K562 (cell line): ENCODE measurements around the gene SPINK7. TPM values are rescaled to one million over a fixed set of nuclear protein-coding genes. Genes with fewer than 3 reads are reported as not detected.

ENCODE experiments used
- ATAC-seq: fragments of 200-7000 bp; cut with Tn5 transposase; 3 replicates; pipeline ENCODE4 v1.9.1; 2020; ENCODE audit warnings: moderate library complexity
- BruUV-seq: library from RNA; stranded (reverse); fragments of 400-500 nt; replicated peaks from 2 replicates; lab custom pipeline; 2021; lab: Mats Ljungman, UMichigan
- CTCF ChIA-PET: fragments of 300-600 bp; formaldehyde crosslinking; extraction: SDS; loops from one replicate; lab custom pipeline; 2021; ENCODE audit warnings: low intra/inter-chr PET ratio; lab: Yijun Ruan, JAX
- POLR2A ChIA-PET: fragments of 300-600, 350-650 bp; sonication (Branson Sonifier 250); formaldehyde crosslinking; extraction: SDS; loops from one replicate; lab custom pipeline; 2021; ENCODE audit warnings: antibody characterized with exemption, inconsistent platforms; lab: Yijun Ruan, JAX
- DNase-seq, 4 experiments: peaks; one replicate each; pipeline versions ENCODE4 v3.0.0 to v3.0.0-alpha.2; 2011 to 2018; ENCODE audit warnings: low spot score in 3 of 4, mixed read lengths in 3 of 4; ENCODE audit errors: extremely low read depth in 1 of 4
- FAIRE-seq: peaks from 2 replicates; lab custom pipeline; 2011; peaks lifted over from hg19 to GRCh38; lab: Jason Lieb, UNC
- H2AFZ ChIP-seq: 2 replicates; pipeline ENCODE4 v1.6.0; 2011; ENCODE audit warnings: low read depth, low read length, control low read depth, inconsistent platforms
- H3K27ac ChIP-seq: fragments of 200-600 bp; 3 replicates; pipeline ENCODE4 v1.8.0; 2011; ENCODE audit warnings: low read depth, mild to moderate bottlenecking, control low read depth, inconsistent platforms, low read length, moderate library complexity, mixed read lengths; ENCODE audit errors: extremely low read depth
- H3K27me3 ChIP-seq, 2 experiments: fragments of 300-600 bp in 1 of 2; 2 replicates in 1 of 2; 3 replicates in 1 of 2; pipeline versions ENCODE4 v1.6.0 to v1.8.0; 2011; ENCODE audit warnings: inconsistent platforms in 2 of 2, low read length in 2 of 2, mild to moderate bottlenecking in 1 of 2, mixed read lengths in 1 of 2, moderate library complexity in 1 of 2; ENCODE audit not compliant: control insufficient read depth in 2 of 2, insufficient read depth in 2 of 2
- H3K36me3 ChIP-seq: fragments of 300-600 bp; 3 replicates; pipeline ENCODE4 v1.8.0; 2011; ENCODE audit warnings: mild to moderate bottlenecking, low read length, inconsistent platforms; ENCODE audit not compliant: control insufficient read depth, insufficient read depth
- H3K4me1 ChIP-seq, 2 experiments: fragments of 200-600 bp in 1 of 2; replicated peaks in 1 of 2; 2 replicates in 1 of 2; 3 replicates in 1 of 2; pipeline versions ENCODE4 v1.5.1 to v1.8.0; 2011; ENCODE audit warnings: inconsistent platforms in 2 of 2, low read length in 2 of 2, mild to moderate bottlenecking in 1 of 2, mixed read lengths in 1 of 2, moderate library complexity in 1 of 2; ENCODE audit not compliant: control insufficient read depth in 2 of 2, insufficient read depth in 2 of 2
- H3K4me2 ChIP-seq: 2 replicates; pipeline ENCODE4 v1.6.1; 2011; ENCODE audit warnings: low read length, control low read depth, inconsistent platforms, mixed read lengths; ENCODE audit not compliant: insufficient read depth
- H3K4me3 ChIP-seq: fragments of 200-600 bp; sonication (generic), shearing (Covaris generic); 2 replicates; pipeline ENCODE4 v1.5.1; 2016; ENCODE audit warnings: control low read depth, inconsistent platforms
- H3K79me2 ChIP-seq: fragments of 200-600 bp; 3 replicates; pipeline ENCODE4 v1.8.0; 2011; ENCODE audit warnings: low read length, inconsistent platforms; ENCODE audit not compliant: control insufficient read depth, insufficient read depth
- H3K9ac ChIP-seq, 2 experiments: 2 replicates each; pipeline versions ENCODE4 v1.6.0 to v1.6.1; 2011; ENCODE audit warnings: low read depth in 2 of 2, low read length in 2 of 2, control low read depth in 1 of 2, inconsistent platforms in 1 of 2, mild to moderate bottlenecking in 1 of 2, mixed read lengths in 1 of 2; ENCODE audit not compliant: insufficient read depth in 1 of 2
- H3K9me1 ChIP-seq: one replicate; pipeline ENCODE4 v1.6.0; 2011; ENCODE audit warnings: inconsistent platforms, mild to moderate bottlenecking, low read length, moderate library complexity; ENCODE audit not compliant: control insufficient read depth, insufficient read depth
- H3K9me3 ChIP-seq: replicated peaks from 2 replicates; pipeline ENCODE4 v1.5.1; 2011; ENCODE audit warnings: low read depth, low read length, inconsistent platforms; ENCODE audit not compliant: control insufficient read depth, insufficient read depth
- H4K20me1 ChIP-seq: replicated peaks from 2 replicates; pipeline ENCODE4 v1.6.1; 2011; ENCODE audit warnings: low read length, inconsistent platforms, mixed read lengths; ENCODE audit not compliant: control insufficient read depth, insufficient read depth
- ATF1 ChIP-seq, 2 experiments: fragments of 450-650 bp in 1 of 2; IDR thresholded peaks; 2 replicates each; pipeline ENCODE4 v1.6.1; 2016; ENCODE audit warnings: missing compliant biosample characterization in 1 of 2, missing genetic modification characterization in 1 of 2
- CBX2 ChIP-seq: fragments of 200-600 bp; sonication (generic); IDR thresholded peaks from one replicate; pipeline ENCODE4 v1.6.1; 2012; ENCODE audit warnings: mild to moderate bottlenecking, low read length, inconsistent platforms; ENCODE audit not compliant: insufficient read depth, poor library complexity, severe bottlenecking
- ELF2 ChIP-seq: fragments of 250-450 bp; sonication (Bioruptor Pico); IDR thresholded peaks from 2 replicates; pipeline ENCODE4 v1.5.0; 2021; ENCODE audit warnings: mild to moderate bottlenecking
- STAT5B ChIP-seq: fragments of 250-450 bp; sonication (Bioruptor Pico); IDR thresholded peaks from 2 replicates; pipeline ENCODE4 v1.8.0; 2021; ENCODE audit warnings: mild to moderate bottlenecking, inconsistent platforms
- ZNF316 ChIP-seq: fragments of 450-650 bp; IDR thresholded peaks from 2 replicates; pipeline ENCODE4 v1.6.1; 2016
- WGBS: fragments of 100-300 bp; shearing (Covaris generic); methylation state at CpG from one replicate; pipeline ENCODE4 v1.1.6; 2016; ENCODE audit warnings: low coverage, mixed read lengths; ENCODE audit not compliant: insufficient coverage; ENCODE audit errors: missing lambda C conversion rate; 5-methylcytosine and 5-hydroxymethylcytosine counted together
- in situ Hi-C: fragments of 300-500 bp; cut with MboI; formaldehyde crosslinking; loops from 4 replicates; pipeline ENCODE4 v1.15.0; 2018; ENCODE audit warnings: inconsistent platforms, mixed read lengths
- intact Hi-C: fragments of 100-400 bp; cut with micrococcal nuclease; formaldehyde crosslinking; loops from 2 replicates; pipeline ENCODE4 v1.14.2; 2022
- polyA plus RNA-seq, 8 experiments: library from polyadenylated mRNA; depleted of rRNA in 4 of 8; stranded (reverse) in 5 of 8; unstranded in 3 of 8; fragments of >200 nt; fragmentation: Nextera tagmentation in 2 of 8; fragmentation: Illumina TruSeq in 1 of 8; extraction: Ambion mirVana in 2 of 8; extraction: Trizol in 1 of 8; gene quantifications; 2 replicates each; pipeline versions ENCODE4 v1.2.1 to v1.2.3, GENCODE V29; 2011 to 2014; ENCODE audit warnings: inconsistent platforms in 1 of 8, missing spikeins in 1 of 8
- total RNA-seq, 7 experiments: library from RNA; depleted of rRNA in 6 of 7; stranded (reverse); fragments of >200 nt in 6 of 7; fragmentation: Illumina TruSeq in 2 of 7; extraction: Trizol in 2 of 7; gene quantifications; 2 replicates each; pipeline versions ENCODE4 v1.2.1 to v1.2.3, GENCODE V29; 2011 to 2021; ENCODE audit warnings: low replicate concordance in 1 of 7
- TF ChIP-seq, protein P1 (sequence below): fragments of 450-650 bp; formaldehyde crosslinking; IDR thresholded peaks from 2 replicates; pipeline ENCODE4 v1.4.0; 2020; ENCODE audit warnings: mild to moderate bottlenecking, mixed read lengths

The SPINK7 gene
- total and polyA plus RNA-seq, 9 of the 15 experiments (the other 6 are each of a cell fraction or from before 2014, with no cell fraction given) = not detected

- no peaks in the 10 kb centered on the region for H3K36me3 ChIP-seq
- H3K27me3 ChIP-seq = no peaks in the 10 kb centered on the region
- CTCF ChIA-PET = no interaction called here
- no peak within 1 kb of the TSS for H3K9ac ChIP-seq
- no peaks in the 10 kb centered on the region for H3K9me1 ChIP-seq
- no peaks in the 10 kb centered on the region for H3K9me3 ChIP-seq
- POLR2A ChIA-PET = no interaction called here
- H4K20me1 ChIP-seq = no peaks in the 10 kb centered on the region
- BruUV-seq = no TSS peak
- in situ Hi-C loops = no loop called here
- TF ChIP-seq STAT5B (CRISPR knock-in tag) (no peak), CBX2 (no peak), ELF2 (no peak), ATF1 (CRISPR knock-in tag; IDR thresholded peaks at IDR 0.05) (no peak), ATF1 (tag; IDR thresholded peaks at IDR 0.05) (no peak), ZNF316 (no peak)
- TF ChIP-seq, protein P1, sequence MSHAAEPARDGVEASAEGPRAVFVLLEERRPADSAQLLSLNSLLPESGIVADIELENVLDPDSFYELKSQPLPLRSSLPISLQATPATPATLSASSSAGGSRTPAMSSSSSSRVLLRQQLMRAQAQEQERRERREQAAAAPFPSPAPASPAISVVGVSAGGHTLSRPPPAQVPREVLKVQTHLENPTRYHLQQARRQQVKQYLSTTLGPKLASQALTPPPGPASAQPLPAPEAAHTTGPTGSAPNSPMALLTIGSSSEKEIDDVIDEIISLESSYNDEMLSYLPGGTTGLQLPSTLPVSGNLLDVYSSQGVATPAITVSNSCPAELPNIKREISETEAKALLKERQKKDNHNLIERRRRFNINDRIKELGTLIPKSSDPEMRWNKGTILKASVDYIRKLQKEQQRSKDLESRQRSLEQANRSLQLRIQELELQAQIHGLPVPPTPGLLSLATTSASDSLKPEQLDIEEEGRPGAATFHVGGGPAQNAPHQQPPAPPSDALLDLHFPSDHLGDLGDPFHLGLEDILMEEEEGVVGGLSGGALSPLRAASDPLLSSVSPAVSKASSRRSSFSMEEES = no peak
- FAIRE-seq = no peak
- H3K4me3 ChIP-seq = no peak within 1 kb of the TSS
- no peak within 1 kb of the TSS for H2AFZ ChIP-seq
- no peak for DNase-seq
- intact Hi-C loops = no loop called here
- ATAC-seq = no peak
- H3K4me1 ChIP-seq = no peaks in the 10 kb centered on the region
- no peaks in the 10 kb centered on the region for H3K79me2 ChIP-seq
- no peak within 1 kb of the TSS for H3K4me2 ChIP-seq
- WGBS = 6% methylated on average over 3 of the region's 3 CpGs
- H3K27ac ChIP-seq = no peak within 1 kb of the TSS
These were observed 23.0 kb downstream of the SPINK7 start, which contains the start of gene SPINK9 for GRCh38 chr5:148335259-148335658. Gene SPINK9 (plus strand): TSS chr5:148335559. CDS start chr5:148335614, 55 bp downstream.
